ENCODE results near the gene DUSP6.
A peak's percentile ranks its signal among the peaks of the same experiment; 100 is the strongest.

The DUSP6 gene

GRCh38 chr12:89373763-89374572 is 21.7 kb upstream of the DUSP6 start:
- DNase-seq: no peak

- no peak for DNase-seq
Observed at GRCh38 chr12:89372584-89373370, 20.5 kb upstream of the DUSP6 start.

GRCh38 chr12:89370850-89371249 is 18.5 kb upstream of the DUSP6 start:
- no peak for DNase-seq

GRCh38 chr12:89370421-89370831 is 18.1 kb upstream of the DUSP6 start:
- DNase-seq: no peak

- DNase-seq: no peak
Observed at GRCh38 chr12:89369166-89369565, 16.9 kb upstream of the DUSP6 start.

GRCh38 chr12:89368391-89368790 is 16.1 kb upstream of the DUSP6 start:
- DNase-seq: no peak

- DNase-seq: no peak
Observed at GRCh38 chr12:89366676-89367364, 14.5 kb upstream of the DUSP6 start.

GRCh38 chr12:89364631-89365030 is 12.3 kb upstream of the DUSP6 start:
- DNase-seq: no peak

GRCh38 chr12:89364058-89364457 is 11.8 kb upstream of the DUSP6 start:
- no peak for DNase-seq

- no peak for DNase-seq
Observed at GRCh38 chr12:89363582-89363981, 11.3 kb upstream of the DUSP6 start.

GRCh38 chr12:89363084-89363483 is 10.8 kb upstream of the DUSP6 start:
- DNase-seq: no peak

GRCh38 chr12:89359615-89360014 is 7.3 kb upstream of the DUSP6 start:
- DNase-seq: no peak

GRCh38 chr12:89358805-89359204 is 6.5 kb upstream of the DUSP6 start:
- DNase-seq: no peak

GRCh38 chr12:89357297-89357730 is 5.0 kb upstream of the DUSP6 start:
- no peak for DNase-seq

- DNase-seq: no peak
Observed at GRCh38 chr12:89356069-89356665, 3.9 kb upstream of the DUSP6 start.

GRCh38 chr12:89355243-89356068 is 3.2 kb upstream of the DUSP6 start:
- DNase-seq: no peak

GRCh38 chr12:89354612-89355067 is 2.3 kb upstream of the DUSP6 start:
- DNase-seq: no peak

GRCh38 chr12:89353823-89354611 is 1.7 kb upstream of the DUSP6 start:
- peak; percentile 67 for DNase-seq

- DNase-seq: peak; percentile 38
Observed at GRCh38 chr12:89353188-89353822, 1.0 kb upstream of the DUSP6 start.

- DNase-seq: no peak
Observed at GRCh38 chr12:89352242-89352491, 134 bp downstream of the DUSP6 start.

Data from stimulated activated CD4-positive, alpha-beta T cell treated with anti-CD3 and anti-CD28 coated beads, Interleukin-4, amount 100 ng/mL, for 24 hours (primary cell).